HFFc6 (cell line): ENCODE measurements around the gene ACTR6. TPM values are rescaled to one million over a fixed set of nuclear protein-coding genes. Genes with fewer than 3 reads are reported as not detected.

Experiments used
- DNase-seq: peaks from one replicate; pipeline ENCODE4 v3.0.0-alpha.2; 2018
- H3K27ac Mint-ChIP-seq: 2 replicates; pipeline ENCODE4 v1.8.0; 2020; ENCODE audit warnings: mild to moderate bottlenecking, mixed read lengths
- H3K27me3 Mint-ChIP-seq: 2 replicates; pipeline ENCODE4 v1.8.0; 2021; ENCODE audit warnings: mild to moderate bottlenecking, moderate library complexity, mixed read lengths; ENCODE audit not compliant: insufficient read depth
- H3K36me3 Mint-ChIP-seq: 2 replicates; pipeline ENCODE4 v1.8.0; 2021; ENCODE audit warnings: low read depth, mixed read lengths
- H3K4me1 Mint-ChIP-seq: 2 replicates; pipeline ENCODE4 v1.8.0; 2020; ENCODE audit warnings: low read depth, mixed read lengths
- H3K4me3 Mint-ChIP-seq: 2 replicates; pipeline ENCODE4 v1.8.0; 2020; ENCODE audit warnings: mild to moderate bottlenecking, moderate library complexity, mixed read lengths
- H3K9me3 Mint-ChIP-seq: 2 replicates; pipeline ENCODE4 v1.8.0; 2020; ENCODE audit warnings: mild to moderate bottlenecking, mixed read lengths
- CTCF ChIP-seq: fragments of 200-600 bp; sonication (generic); IDR thresholded peaks from 2 replicates; pipeline ENCODE4 v1.5.0; 2021; ENCODE audit warnings: antibody characterized with exemption, mild to moderate bottlenecking
- total RNA-seq, 6 experiments: library from RNA; stranded (reverse); fragmentation: NEBNext Ultra II Directional; extraction: Animal tissue kit (Norgen Biotek cat#: 25700); gene quantifications; 2 replicates in 1 of 6; 3 replicates in 5 of 6; pipeline ENCODE4 v1.2.3, GENCODE V29; 2021

ACTR6 gene
- total RNA-seq, 6 experiments from 2014 or later = 23.2 to 29.2 (median 24.9) TPM

- no peak for TF ChIP-seq CTCF
- H3K4me3 Mint-ChIP-seq = no peak overlapping the region
- H3K9me3 Mint-ChIP-seq = no peaks in the 10 kb centered on the region
- no peaks in the 10 kb centered on the region for H3K4me1 Mint-ChIP-seq
- no peak for DNase-seq
- H3K36me3 Mint-ChIP-seq = no peaks in the 10 kb centered on the region
- no peak overlapping the region for H3K27ac Mint-ChIP-seq
- H3K27me3 Mint-ChIP-seq = no peaks in the 10 kb centered on the region; the same call in 1 of the 2 replicates
These were observed 43.2 kb upstream of the ACTR6 start for GRCh38 chr12:100157427-100157821.

GRCh38 chr12:100158535-100158934, 42.1 kb upstream of the ACTR6 start:
- TF ChIP-seq CTCF = no peak
- Mint-ChIP-seq H3K9me3 (no peaks in the 10 kb centered on the region), H3K27me3 (no peaks in the 10 kb centered on the region; the same call in 1 of the 2 replicates), H3K4me3 (no peak overlapping the region), H3K4me1 (peaks cover 1% of the 10 kb centered on the region), H3K36me3 (no peaks in the 10 kb centered on the region), H3K27ac (no peak overlapping the region)
- no peak for DNase-seq

- Mint-ChIP-seq H3K27me3 (no peaks in the 10 kb centered on the region; the same call in 1 of the 2 replicates), H3K27ac (no peak overlapping the region), H3K4me1 (peaks cover 10% of the 10 kb centered on the region), H3K36me3 (no peaks in the 10 kb centered on the region), H3K4me3 (no peak overlapping the region), H3K9me3 (no peaks in the 10 kb centered on the region)
- TF ChIP-seq CTCF = no peak
- no peak for DNase-seq
These were observed 41.1 kb upstream of the ACTR6 start for GRCh38 chr12:100159391-100160104.

GRCh38 chr12:100163416-100164152, 37.0 kb upstream of the ACTR6 start:
- Mint-ChIP-seq H3K27me3 (peaks cover 6% of the 10 kb centered on the region), H3K9me3 (no peaks in the 10 kb centered on the region), H3K36me3 (no peaks in the 10 kb centered on the region), H3K4me3 (peak overlapping the region; percentile 79), H3K4me1 (peaks cover 10% of the 10 kb centered on the region), H3K27ac (no peak overlapping the region)
- peak; percentile 34 for TF ChIP-seq CTCF
- DNase-seq = peak; percentile 48

- Mint-ChIP-seq H3K36me3 (no peaks in the 10 kb centered on the region), H3K9me3 (no peaks in the 10 kb centered on the region), H3K27me3 (peaks cover 7% of the 10 kb centered on the region), H3K4me1 (peaks cover 10% of the 10 kb centered on the region), H3K27ac (no peak overlapping the region), H3K4me3 (peak overlapping the region; percentile 79)
- no peak for TF ChIP-seq CTCF
- no peak for DNase-seq
These were observed 36.4 kb upstream of the ACTR6 start for GRCh38 chr12:100164153-100164704.
